ENCODE data around the gene B4GALT5. TPM values are rescaled to one million over a fixed set of nuclear protein-coding genes. Genes with fewer than 3 reads are reported as not detected.
A peak's percentile ranks its signal among the peaks of the same experiment; 100 is the strongest.

The B4GALT5 gene
- polyA plus RNA-seq, 6 donors from 2014 or later: 0.60 to 0.87 (median 0.71) TPM; not detected in 1

DNA sequence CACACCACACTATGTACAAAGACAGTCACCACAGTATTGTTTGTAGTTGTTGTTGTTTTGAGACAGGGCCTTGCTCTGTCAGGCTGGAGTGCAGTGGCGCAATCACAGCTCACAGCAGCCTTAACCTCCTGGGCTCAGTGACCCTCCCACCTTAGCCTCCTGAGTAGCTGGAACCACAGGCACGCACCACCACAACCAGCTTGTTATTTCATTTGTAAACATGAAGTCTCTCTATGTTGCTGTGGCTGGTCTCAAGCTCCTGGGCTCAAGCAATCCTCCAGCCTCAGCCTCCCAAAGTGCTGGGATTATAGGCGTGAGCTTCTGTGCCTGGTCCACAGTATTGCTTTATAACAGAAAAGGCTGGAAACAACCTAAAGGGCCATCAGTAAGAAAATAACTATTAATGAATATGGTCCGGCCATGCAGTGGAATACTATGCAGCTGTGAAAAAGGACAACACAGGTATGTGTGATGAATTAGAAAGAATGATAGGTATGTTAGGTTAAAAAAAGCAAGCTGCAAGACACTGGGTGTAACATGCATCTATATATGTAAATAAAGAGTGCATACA lies 115.8 kb downstream of the B4GALT5 start:
- Mint-ChIP-seq H3K27ac (no peak overlapping the region), H3K4me3 (no peak overlapping the region), H3K27me3 (peaks cover 15 to 42% (median 24%) of the 10 kb centered on the region in 3 donors), H3K4me1 (peaks cover 0 to 12% (median 4%) of the 10 kb centered on the region in 3 donors), H3K9me3 (peaks cover 0 to 10% (median 0%) of the 10 kb centered on the region in 7 donors), H3K36me3 (peaks cover 0 to 8% of the 10 kb centered on the region in 2 donors)
- DNase-seq (no peak), ATAC-seq (ENCODE audit: low read depth in 2 of 2) (no peak)

DNA sequence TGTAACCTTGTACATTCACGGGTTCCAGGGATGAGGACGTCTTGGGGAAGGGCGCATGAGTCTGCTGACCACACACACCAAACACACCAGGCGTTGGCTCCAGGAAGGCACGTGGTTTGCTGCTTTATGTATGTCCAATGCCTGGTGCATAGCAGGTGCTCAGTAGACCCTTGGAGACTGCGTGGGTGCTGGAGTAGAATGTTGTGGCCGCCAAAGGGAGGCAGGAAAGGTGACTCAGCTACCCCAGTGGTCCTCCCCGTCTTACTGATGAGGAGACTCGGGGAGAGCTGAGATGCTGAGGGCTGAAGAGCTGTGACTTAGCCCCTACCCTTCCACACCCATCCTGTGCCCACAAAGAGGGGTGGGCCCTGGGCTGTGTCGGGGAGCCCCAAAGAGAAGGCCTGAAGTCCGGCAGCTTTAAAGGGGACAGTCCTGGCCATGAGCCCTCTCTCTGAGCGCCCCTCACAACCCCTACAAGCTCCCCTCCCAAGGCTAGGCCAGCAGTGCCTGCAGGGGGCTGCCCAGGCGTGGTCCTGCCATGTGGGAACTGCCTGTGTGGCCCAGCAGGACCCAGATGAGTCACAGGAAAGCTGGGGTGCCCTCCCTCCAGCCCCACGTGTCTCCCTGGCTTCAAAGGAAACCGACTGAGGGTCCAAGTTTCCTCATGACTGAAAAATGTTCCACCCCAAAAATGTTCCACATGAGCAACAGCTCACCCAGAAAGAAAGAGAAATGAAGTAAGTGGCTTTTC lies 117.7 kb downstream of the B4GALT5 start:
- Mint-ChIP-seq H3K4me3 (no peak overlapping the region), H3K4me1 (peaks cover 0 to 12% (median 10%) of the 10 kb centered on the region in 3 donors)
- no peak for ATAC-seq (ENCODE audit: low read depth in 2 of 2)

DNA sequence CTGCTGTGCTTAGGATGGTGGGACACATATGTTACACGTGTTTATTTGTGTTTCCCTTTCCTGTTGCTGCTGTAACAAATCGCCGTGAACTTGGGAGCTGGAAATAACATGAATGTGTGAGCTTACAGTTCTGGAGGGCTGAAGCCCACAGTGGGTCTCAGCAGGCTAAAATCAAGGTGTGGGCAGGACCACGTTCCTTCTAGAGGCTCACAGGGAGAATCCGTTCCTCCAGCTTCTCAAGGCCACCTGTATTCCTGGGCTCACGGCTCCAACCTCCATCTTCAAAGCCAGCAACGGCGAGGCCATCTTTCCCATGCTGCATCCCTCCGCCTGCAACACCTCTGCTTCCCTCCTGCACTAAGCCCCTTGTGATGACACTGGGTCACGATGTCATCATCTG lies 118.3 kb downstream of the B4GALT5 start:
- Mint-ChIP-seq H3K27ac (no peak overlapping the region), H3K9me3 (peaks cover 0 to 13% (median 5%) of the 10 kb centered on the region in 7 donors), H3K36me3 (peaks cover 0 to 10% of the 10 kb centered on the region in 2 donors), H3K27me3 (peaks cover 11 to 43% (median 38%) of the 10 kb centered on the region in 3 donors), H3K4me3 (no peak overlapping the region), H3K4me1 (peaks cover 2 to 15% (median 12%) of the 10 kb centered on the region in 3 donors)
- DNase-seq (no peak), ATAC-seq (ENCODE audit: low read depth in 2 of 2) (no peak)

More for the DNA sequence above, 117.7 kb downstream of the B4GALT5 start:
- DNase-seq: no peak
- peaks cover 9 to 47% (median 36%) of the 10 kb centered on the region in 3 donors for H3K27me3 Mint-ChIP-seq
- H3K36me3 Mint-ChIP-seq: peaks cover 0 to 8% of the 10 kb centered on the region in 2 donors
- H3K27ac Mint-ChIP-seq: no peak overlapping the region
- H3K9me3 Mint-ChIP-seq: peaks cover 0 to 10% (median 3%) of the 10 kb centered on the region in 7 donors

DNA sequence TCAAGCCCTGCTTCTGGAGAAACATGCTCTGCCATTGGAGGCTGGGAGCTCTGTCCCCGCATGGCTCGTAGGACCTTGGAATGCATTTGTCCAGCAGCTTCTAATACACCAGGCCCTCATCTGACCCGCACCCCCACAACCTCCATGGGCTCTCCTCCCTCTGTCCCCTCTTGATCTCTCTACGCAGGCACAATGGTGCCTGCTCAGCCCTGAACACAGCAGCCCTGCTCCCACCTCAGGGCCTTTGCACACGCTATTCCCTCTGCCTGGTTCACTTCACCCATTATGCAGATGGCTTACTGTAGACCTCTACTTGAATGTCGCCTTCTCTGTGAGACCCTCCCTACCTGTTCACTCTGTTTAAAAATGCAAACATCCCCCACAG lies 118.8 kb downstream of the B4GALT5 start:
- no peak overlapping the region for H3K4me3 Mint-ChIP-seq
- ATAC-seq (ENCODE audit: low read depth in 2 of 2) (no peak), DNase-seq (no peak)
- peaks cover 3 to 16% (median 7%) of the 10 kb centered on the region in 7 donors for H3K9me3 Mint-ChIP-seq
- peaks cover 12 to 42% (median 40%) of the 10 kb centered on the region in 3 donors for H3K27me3 Mint-ChIP-seq
- peaks cover 0 to 14% of the 10 kb centered on the region in 2 donors for H3K36me3 Mint-ChIP-seq
- peaks cover 6 to 19% (median 16%) of the 10 kb centered on the region in 3 donors for H3K4me1 Mint-ChIP-seq
- no peak overlapping the region for H3K27ac Mint-ChIP-seq

DNA sequence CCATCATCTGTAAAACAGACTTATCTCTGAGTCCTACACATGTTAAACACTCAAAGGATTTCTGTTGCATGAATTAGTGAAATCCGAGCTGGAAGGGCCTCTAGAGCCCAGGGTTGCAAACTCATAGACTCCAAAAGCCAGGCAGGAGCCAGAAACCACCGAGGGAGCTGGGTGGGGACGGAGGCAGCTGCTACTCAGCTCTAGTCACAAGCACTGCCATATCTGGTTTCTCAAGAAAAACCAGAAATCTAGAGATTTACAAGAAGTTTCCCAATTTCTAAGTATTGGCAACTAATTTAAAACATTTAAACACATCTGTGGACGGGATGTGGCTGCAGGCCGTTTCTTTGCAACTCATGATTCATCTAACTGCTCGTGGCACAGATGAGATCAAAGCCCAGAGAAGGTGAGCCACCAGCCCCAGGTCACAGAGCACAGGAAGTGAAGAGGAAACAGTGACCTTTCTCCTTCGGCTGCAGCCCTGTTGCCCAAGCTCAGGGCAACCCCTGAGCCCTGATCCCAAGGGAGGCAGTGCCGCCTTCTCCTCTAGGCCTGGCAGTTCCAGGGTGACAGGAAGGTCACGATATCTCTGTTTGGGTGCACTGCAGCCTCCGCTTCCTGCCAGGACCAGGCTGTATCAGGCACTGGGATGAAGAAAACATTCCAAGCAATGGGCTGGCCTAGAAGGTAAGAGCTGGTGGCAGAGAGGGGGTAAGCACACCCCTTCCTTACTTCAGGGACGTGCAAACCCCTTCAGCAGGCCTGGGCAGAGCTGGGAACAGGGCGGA lies 119.3 kb downstream of the B4GALT5 start:
- H3K27me3 Mint-ChIP-seq: peaks cover 8 to 46% (median 43%) of the 10 kb centered on the region in 3 donors
- peaks cover 3 to 16% (median 12%) of the 10 kb centered on the region in 7 donors for H3K9me3 Mint-ChIP-seq
- H3K4me3 Mint-ChIP-seq: no peak overlapping the region
- peaks cover 0 to 17% of the 10 kb centered on the region in 2 donors for H3K36me3 Mint-ChIP-seq
- no peak for DNase-seq
- no peak for ATAC-seq (ENCODE audit: low read depth in 2 of 2)
- H3K4me1 Mint-ChIP-seq: peaks cover 7 to 19% (median 16%) of the 10 kb centered on the region in 3 donors
- no peak overlapping the region for H3K27ac Mint-ChIP-seq

DNA sequence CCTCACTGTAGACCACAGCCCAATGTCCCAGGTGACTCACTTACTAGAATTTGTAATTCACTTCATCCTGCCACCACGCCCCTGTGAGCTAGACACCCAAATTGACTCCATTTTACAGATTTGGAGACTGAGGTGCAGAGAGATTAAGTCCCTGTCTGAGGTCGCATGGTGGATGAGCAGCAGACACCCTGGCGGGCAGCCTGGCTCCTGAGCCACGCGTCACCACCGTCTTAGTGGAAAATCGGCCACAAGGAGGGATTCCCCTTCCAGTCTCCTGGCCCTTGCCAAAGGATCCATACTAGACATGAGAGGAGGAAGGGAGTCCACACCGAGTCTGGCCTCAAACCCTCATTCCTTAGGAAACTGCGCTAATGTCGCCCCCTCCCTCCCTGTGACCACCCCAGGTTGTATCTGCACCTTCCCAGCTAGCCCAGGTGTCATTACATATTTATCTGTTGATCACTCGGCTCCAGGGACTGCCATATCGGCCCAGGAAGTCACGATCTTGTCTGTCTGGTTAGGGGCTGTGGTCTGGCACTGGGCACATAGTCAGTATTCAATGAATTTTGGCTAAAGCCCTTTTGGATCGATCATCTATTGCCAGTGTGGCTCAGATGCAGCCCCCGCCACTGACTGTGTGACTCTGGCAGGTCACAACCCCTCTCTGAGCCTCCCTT lies 120.1 kb downstream of the B4GALT5 start:
- Mint-ChIP-seq H3K27me3 (peaks cover 8 to 46% (median 43%) of the 10 kb centered on the region in 3 donors), H3K36me3 (peaks cover 0 to 17% of the 10 kb centered on the region in 2 donors), H3K4me3 (no peak overlapping the region), H3K4me1 (peaks cover 7 to 19% (median 16%) of the 10 kb centered on the region in 3 donors), H3K27ac (no peak overlapping the region), H3K9me3 (peaks cover 3 to 16% (median 12%) of the 10 kb centered on the region in 7 donors)
- DNase-seq (no peak), ATAC-seq (ENCODE audit: low read depth in 2 of 2) (no peak)

DNA sequence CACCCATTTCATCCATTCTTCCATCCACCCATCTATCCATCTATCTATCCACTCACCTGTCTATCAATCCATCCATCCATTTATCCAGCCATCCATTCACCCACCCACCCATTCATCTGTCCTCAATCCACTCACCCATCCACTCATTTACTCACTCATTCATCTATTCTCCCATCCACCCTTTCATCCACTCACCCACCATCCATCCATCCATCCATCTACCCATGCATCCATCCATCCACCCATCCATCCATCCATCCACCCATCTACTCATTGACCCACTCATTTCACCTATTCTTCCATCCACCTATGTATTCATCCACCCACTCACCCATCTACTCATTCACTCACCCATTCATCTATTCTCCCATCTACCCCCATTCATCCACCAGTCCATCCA lies 121.6 kb downstream of the B4GALT5 start:
- Mint-ChIP-seq H3K4me1 (peaks cover 7 to 16% (median 11%) of the 10 kb centered on the region in 3 donors), H3K27ac (peak overlapping the region in 2 of 6 donors; percentile 51 to 71), H3K27me3 (peaks cover 12 to 46% (median 43%) of the 10 kb centered on the region in 3 donors), H3K4me3 (no peak overlapping the region), H3K36me3 (peaks cover 0 to 17% of the 10 kb centered on the region in 2 donors), H3K9me3 (peaks cover 3 to 15% (median 11%) of the 10 kb centered on the region in 7 donors)
- ATAC-seq (ENCODE audit: low read depth in 2 of 2) (no peak), DNase-seq (no peak)

DNA sequence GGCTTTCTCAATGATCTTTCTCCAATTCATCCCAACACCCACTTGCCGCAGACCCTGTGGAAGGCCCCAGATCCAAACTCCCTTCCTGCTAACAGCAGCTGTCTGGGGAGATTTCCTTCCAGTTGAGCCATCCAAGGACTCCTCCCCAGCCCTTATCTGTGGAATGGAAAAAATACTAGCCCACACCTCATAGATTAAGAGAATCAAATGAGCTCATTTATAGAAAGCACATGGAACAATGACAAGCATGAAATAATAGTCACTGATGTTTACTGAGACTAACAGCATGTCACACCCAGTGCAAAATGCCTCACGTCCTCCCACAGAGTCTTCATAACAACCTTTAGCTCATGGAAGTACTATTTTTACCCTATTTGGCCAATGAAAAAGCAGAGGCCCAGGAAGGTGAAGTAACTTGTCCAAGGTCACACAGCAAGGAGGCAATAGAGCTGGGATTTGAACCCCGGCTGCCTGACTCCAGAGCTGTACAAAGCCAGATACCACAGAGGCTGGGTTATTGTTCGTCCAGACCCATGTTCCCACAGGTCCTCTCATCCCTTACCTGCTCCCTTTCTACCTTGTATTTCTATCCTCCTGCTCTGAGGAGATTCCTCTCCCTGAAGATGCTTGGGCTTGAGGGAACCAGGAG lies 122.3 kb downstream of the B4GALT5 start:
- H3K4me3 Mint-ChIP-seq: no peak overlapping the region
- no peak overlapping the region for H3K27ac Mint-ChIP-seq
- peaks cover 13 to 46% (median 43%) of the 10 kb centered on the region in 3 donors for H3K27me3 Mint-ChIP-seq
- H3K4me1 Mint-ChIP-seq: peaks cover 7 to 16% (median 8%) of the 10 kb centered on the region in 3 donors
- peaks cover 3 to 15% (median 11%) of the 10 kb centered on the region in 7 donors for H3K9me3 Mint-ChIP-seq
- H3K36me3 Mint-ChIP-seq: peaks cover 0 to 17% of the 10 kb centered on the region in 2 donors
- ATAC-seq (ENCODE audit: low read depth in 2 of 2) (no peak), DNase-seq (no peak)

DNA sequence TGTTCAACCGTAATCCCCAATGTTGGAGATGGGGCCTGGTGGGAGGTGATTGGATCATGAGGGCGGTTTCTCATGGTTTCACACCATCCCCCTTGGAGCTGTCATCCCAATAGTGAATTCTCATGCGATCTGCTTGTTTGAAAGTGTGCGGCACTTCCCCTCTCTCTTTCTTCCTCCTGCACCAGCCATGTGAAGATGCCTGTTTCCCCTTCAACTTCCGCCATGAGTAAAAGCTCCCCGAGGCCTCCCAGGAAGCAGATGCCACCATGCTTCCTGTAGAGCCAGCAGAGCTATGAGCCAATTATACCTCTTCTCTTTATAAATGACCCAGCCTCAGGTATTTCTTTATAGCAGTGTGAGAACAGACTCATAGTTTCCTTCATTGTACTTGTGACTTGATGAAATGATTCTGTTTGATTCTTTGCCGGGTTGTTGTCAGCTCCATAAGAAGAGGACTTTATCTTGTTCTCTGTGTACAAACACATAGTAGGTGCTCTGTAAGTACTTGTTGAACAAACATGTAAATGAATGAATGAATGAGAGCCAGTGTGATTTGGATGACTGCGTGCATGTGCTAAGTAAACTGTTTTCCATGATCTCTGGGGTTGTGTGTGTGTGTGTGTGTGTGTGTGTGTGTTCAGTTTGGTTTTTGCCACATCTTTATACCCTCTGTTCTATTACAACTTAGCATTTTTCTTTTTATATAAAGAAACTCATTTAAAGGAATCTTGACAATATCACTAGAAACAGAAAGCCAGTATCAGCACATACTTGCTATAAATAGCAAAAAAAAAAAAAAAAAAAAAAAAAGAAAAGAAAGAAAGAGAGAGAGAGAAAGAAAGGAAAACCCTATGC lies 123.3 kb downstream of the B4GALT5 start:
- Mint-ChIP-seq H3K9me3 (peaks cover 3 to 15% (median 11%) of the 10 kb centered on the region in 7 donors), H3K27ac (peak overlapping the region in 3 of 6 donors; percentile 54 to 75 (median 54)), H3K27me3 (peaks cover 18 to 49% (median 44%) of the 10 kb centered on the region in 3 donors), H3K36me3 (peaks cover 0 to 16% of the 10 kb centered on the region in 2 donors), H3K4me3 (peak overlapping the region in 1 of 8 donors; percentile 67), H3K4me1 (peaks cover 7 to 16% (median 8%) of the 10 kb centered on the region in 3 donors)
- DNase-seq: no peak
- no peak for ATAC-seq (ENCODE audit: low read depth in 2 of 2)

DNA sequence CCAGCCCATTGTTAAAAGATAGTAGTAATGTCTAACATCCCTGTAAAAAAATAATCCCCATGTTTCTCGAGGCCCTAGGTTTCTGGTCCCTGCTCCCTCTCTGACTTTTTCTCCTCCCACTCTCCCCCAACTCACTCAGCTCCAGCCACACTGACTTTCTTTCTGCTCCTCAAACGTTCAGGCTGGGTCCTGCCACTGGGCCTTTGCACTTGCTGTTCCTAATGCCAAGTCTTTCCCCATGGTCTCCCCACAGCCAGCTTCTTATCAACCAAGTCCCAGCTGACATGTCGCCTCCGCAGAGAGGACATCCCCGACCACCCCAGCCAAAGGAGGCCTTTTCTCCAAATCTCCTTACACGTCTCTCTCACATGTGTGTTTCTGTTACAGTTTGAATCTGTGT lies 123.9 kb downstream of the B4GALT5 start:
- Mint-ChIP-seq H3K9me3 (peaks cover 3 to 15% (median 11%) of the 10 kb centered on the region in 7 donors), H3K27ac (peak overlapping the region in 2 of 6 donors; percentile 54), H3K4me3 (peak overlapping the region in 1 of 8 donors; percentile 67), H3K27me3 (peaks cover 21 to 46% (median 43%) of the 10 kb centered on the region in 3 donors), H3K4me1 (peaks cover 7 to 12% (median 8%) of the 10 kb centered on the region in 3 donors), H3K36me3 (peaks cover 0 to 10% of the 10 kb centered on the region in 2 donors)
- DNase-seq (no peak), ATAC-seq (ENCODE audit: low read depth in 2 of 2) (no peak)

DNA sequence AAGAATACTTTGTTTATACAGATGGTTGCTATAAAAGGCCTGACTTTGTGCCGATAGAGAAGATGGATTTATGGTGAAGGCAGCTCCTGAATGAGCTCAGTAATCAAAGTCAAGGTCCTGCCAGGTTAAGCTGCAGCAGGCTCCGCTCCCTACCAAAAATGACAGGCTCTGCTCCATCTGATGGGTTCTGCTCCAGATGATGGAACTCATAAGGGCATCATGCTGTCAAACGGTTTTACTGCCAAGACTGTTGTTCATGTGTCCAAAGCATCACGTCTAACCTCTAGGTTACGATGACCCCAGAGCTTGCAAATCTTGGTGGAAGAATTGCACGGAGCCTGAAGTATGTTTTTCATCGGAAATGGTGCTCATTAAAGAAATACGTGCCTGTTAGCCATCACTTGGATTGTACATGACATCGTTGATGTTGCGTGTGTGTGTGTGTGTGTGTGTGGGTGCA lies 126.5 kb downstream of the B4GALT5 start:
- ATAC-seq (ENCODE audit: low read depth in 2 of 2) (no peak), DNase-seq (no peak)
- Mint-ChIP-seq H3K4me1 (peaks cover 7 to 9% (median 8%) of the 10 kb centered on the region in 3 donors), H3K27me3 (peaks cover 18 to 47% (median 41%) of the 10 kb centered on the region in 3 donors), H3K36me3 (peaks cover 0 to 17% of the 10 kb centered on the region in 2 donors), H3K4me3 (no peak overlapping the region), H3K9me3 (peaks cover 7 to 22% (median 13%) of the 10 kb centered on the region in 7 donors), H3K27ac (no peak overlapping the region)
